ENCODE results near the gene NMD3.
A peak's percentile ranks its signal among the peaks of the same experiment; 100 is the strongest.

Gene NMD3

DNA sequence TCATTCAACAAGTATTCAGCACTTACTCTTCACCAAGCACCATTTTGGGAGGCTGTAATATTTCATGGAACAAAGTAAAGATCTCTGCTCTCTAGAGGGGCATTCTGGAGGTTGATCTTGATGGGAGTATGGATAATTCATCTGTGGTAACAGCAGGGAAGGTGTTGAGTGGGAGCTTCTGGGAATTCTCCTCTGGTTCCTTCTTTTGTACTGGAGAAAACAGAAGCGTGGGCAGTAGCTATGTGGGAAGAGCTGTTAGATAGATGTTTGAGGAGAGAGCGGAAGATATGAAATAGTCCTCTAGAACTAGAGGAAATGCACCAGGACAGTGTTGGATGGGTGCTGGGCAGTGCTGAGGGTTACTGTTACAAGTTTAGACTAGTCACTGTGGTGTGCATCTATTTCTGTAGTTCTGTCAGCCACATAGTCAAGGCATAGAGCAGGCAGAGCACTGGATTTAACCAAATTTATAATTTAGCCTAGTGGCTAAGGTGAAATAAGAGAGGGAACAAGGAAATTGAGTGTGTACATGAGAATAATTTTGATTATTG, 9.6 kb downstream of the NMD3 start:
- DNase-seq, result peak in 2 of 58 donors; percentile 9 to 19

DNA sequence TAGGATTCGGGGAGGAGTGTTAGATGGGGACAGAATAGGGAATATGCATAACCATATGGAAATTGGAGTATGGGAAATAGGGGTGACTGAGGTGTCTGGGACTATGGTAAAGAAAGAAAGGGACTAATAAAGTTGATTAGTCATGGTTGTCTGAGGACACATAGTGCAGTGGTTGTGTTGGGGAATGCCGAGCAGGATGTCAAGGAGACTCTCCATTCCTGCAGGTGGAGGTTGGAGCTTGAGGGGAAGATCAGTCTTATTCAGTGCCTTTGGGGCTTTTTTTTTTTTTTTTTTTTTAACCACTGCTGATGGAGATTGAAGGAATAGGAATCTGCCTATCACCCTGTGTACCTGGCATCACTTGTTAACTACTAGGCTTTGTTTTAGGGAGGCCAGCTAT, 10.8 kb downstream of the NMD3 start:
- DNase-seq, result no peak

DNA sequence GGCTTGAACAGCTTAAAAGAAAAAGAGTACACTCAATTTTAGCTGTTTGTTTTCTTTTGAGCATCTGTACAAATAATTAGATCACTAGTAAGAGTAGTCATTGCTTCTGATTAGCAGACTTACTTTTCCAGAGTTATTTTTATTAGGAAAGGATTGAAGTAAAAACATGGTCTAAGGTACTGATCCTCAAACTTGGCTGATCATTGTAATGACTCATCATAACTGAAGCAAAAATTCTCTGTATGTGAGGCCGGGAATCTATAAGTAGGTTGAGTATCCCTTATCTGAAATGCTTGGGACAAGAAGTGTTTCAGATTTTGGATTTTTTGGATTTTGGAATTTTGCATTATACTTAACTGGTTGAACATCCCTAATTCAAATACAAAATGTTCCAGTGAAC, 12.4 kb downstream of the NMD3 start:
- no peak for DNase-seq

DNA sequence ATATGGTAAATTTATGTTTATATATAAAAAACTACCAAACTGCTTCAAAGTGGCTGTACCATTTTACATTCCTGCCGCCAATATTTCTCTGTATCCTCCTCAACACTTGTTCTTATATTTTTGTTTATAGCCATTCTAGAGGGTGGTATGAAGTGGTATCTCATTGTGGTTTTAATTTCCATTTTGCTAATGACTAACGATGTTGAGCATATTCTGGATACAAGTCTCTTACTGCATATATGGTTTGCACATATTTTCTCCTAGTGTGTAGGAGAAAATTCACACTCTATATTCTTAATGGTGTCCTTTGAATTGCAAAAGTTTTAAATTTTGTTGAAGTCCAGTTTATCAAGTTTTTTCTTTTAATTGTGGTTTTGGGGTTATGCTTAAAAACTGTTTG, 15.1 kb downstream of the NMD3 start:
- DNase-seq, result no peak

DNA sequence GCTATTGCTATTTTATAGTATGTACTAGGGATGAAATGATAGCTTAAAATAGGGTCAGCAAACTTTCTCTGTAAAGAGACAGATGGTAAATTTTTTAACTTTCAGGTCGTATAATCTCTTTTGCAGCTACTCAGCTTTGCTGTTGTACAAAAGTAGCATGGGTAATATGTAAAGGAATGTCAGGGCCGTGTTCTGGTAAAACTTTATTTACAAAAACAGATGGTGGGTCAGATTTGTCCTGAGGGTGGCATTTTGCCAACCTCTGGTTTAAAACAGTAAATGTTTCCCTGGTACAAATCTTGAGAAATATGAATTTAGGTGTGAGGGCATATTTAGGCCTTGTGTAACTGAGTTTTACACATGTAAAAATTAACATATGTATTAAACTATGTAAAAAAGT, 18.6 kb downstream of the NMD3 start:
- DNase-seq, result no peak

DNA sequence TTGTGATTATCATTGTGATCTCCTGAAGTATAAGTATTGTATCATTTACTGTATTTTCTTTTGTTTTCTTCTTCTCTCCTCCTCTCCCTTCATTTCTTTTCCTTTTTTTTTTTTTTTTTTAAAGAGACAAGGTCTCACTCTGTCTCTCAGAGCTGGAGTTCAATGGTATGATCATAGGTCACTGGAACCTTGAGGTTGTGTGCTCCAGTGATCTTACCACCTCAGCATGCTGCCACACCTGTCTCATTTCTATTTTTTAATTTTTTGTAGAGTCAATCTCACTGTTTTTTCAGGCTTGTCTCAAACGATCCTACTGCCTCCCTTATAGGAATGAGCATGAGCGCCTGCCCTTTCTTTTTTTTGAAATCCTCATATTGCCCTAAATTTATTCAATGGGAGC, 23.4 kb downstream of the NMD3 start:
- no peak for DNase-seq

DNA sequence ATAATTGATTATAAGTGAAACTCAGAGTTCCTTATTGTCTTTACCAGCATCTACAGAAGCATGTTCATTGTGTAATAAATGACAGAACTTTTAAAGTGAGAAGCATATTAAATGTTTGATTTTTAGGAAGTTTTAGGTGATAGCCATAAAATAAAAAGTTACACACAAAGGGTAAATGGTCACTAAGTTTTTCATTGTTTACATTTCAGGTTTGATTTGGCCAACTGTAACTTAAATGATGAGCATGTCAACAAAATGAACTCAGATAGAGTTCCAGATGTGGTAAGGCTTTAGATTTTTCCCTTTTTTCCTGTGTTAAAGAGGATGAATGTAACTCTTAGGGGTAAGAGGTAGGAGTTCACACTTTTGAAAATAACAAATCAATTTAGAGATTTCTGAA, 25.9 kb downstream of the NMD3 start:
- DNase-seq, result no peak

DNA sequence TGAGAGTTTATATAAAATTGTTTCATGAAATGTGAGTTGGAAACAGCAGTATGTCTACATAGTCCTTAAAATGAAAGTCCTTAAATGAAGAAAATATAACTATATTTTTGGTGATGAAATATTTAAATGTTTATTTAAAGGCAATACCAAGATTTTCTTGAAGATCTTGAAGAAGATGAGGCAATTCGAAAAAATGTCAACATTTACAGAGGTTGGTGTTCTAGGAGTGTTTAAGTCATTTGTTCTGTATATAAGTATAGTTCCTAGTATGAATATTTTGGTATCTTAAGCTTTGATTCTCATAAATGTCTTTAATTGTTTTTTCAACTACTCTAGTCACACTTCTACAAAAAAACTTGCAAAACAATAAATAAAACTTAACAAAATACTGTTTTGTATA, 29.0 kb downstream of the NMD3 start:
- DNase-seq, result no peak

DNA sequence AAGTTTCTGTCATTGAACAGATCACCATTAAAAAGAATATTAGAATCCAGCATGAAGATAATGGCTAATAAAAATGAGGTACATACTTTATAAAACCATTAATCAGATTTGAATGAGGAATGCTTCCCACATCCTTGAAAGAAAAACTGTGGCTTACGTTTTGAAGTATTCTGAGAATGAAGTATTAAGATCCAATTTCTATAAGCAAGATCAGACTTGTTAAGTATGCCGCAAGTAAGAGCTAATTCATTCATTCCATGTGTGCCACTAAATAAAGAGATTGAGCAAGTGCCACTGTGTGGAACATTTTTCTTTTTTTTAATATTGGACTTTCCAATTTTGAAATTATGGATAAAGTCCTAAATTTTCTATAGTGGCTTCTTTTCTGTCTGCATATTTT, 30.6 kb downstream of the NMD3 start:
- no peak for DNase-seq

DNA sequence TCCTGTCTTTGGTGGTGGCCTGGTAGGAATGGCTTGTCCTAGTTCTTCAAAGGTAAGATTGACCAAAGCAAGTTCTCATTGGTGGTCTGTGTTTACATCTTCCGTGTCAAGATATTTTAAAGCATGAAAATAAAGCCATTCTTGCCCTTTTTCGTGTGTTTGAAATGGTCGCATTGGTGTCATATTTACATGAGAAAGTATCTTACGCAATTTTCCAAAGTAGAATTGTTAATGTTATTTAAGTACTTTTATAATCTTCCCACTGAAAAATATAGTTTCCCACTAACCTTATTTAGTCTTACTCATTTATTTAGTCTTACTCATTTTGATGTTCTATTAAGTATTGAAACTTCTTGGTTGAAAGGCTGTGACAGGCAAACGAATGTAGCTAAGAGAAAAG, 31.0 kb downstream of the NMD3 start:
- no peak for DNase-seq

DNA sequence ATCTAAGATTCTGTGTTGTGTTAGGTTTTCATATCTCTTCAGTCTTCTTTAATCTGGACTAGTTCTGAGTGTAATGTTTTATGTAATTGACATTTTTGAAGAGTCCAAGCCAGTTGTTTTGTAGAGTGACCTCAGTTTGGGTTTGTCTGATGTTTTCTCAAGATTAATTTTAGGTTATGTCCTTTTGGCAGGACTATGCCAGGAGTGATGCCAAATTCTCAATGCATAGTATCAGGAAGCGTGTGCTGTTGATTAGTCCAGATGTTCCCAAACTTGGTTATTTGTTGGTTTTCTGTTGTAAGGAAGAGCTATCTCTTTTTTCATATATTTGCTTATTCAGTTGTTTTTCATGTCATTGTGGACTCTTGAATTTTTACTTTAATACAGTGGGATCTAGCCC, 32.6 kb downstream of the NMD3 start:
- no peak for DNase-seq

DNA sequence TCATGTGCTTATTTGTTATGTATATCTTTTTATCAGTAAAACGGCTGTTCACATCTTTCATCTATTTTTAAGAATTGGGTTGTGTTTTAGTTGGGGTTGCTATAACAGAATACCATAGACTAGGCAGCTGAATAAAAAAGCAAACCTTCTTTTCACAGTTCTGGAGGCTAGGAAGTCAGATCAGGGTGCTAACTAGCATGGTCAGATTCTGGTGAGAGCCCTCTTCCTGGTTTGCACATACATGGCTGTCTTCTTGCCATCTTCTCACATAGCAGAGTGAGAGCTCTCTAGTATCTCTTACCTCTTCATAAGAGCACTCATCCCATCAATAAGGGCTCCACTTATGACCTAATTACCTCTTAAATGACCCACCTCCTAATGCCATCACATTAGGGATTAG, 33.8 kb downstream of the NMD3 start:
- DNase-seq, result no peak

DNA sequence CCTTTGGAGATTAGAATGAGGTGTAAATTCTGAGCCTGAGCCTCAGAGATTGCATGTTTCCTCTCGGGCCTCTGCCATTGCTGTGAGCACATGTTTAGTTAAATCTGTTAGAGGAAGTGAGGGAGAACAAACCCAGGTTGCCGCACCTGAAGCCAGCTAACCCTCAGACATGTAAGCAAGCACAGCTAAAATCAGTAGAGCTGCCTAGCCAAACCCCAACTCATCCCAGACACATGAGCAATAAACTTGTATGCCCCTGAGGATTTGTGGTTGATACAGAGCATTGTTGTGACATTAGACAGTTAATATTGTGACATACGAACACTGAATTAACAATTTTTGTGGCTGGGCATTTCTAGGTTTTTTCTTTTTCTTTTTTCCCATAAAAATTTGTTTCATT, 41.9 kb downstream of the NMD3 start:
- no peak for DNase-seq

DNA sequence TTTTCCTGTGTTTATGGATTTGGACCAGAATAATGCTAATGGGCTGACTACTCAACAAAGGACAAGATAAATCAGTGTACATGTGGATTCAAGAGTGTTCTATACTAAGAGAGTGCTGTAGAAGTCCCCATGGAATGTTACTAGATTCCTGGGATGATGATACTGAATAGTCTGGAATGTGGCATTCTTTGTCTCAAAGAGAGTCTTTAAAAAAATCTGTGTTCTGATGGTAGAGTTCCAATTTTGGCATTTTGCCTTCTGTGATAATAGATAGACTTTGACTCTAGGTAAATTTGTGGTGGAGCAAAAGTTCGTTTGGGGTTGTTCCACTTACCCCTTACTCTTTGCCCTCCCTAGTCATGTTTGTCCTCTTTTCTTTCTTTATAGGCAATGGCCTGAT, 43.7 kb downstream of the NMD3 start:
- no peak for DNase-seq

DNA sequence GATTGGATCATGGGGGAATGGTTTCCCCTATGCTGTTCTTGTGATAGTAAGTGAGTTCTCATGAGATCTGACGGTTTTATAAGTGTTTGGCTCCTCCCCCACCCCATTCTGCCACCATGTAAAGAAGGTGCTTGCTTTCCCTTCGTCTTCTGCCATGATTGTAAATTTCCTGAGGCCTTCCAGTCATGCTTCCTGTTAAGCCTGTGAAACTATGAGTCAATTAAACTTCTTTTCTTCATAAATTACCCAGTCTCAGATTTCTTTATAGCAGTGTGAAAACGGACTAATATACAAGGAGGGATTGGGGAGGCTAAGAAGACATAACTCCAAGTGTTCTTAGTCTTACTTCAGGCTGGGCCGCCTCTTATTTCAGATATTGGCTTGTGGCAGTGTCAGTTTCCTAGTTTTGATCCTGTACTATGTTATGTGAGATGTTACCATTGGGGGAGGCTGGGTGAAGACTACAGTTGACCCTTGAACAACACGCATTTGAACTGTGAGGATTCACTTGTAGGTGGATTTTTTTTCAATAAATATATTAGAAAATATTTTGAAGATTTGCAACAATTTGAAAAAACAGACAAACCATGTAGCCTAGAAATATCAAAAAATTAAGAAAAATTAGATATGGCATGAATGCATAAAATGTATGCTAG, 44.9 kb downstream of the NMD3 start:
- no peak for DNase-seq

DNA sequence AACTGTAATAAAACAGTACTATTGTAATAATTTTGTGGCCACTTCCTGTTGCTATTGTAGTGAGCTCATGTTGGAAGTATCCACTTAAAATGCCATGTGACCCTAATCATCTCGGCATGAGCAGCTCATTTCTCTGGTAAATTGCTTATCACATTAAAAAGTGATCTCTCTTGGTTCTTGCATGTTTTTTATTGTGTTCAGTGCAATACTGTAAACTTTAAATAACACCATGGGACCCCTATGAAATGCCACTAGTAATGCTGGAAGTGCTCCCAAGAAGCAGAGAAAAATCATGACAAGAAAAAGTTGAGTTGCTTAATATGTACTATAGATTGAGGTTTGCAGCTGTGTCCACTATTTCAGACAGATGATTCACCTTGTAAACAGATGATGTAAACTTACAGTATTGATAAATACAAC, 45.6 kb downstream of the NMD3 start:
- no peak for DNase-seq

DNA sequence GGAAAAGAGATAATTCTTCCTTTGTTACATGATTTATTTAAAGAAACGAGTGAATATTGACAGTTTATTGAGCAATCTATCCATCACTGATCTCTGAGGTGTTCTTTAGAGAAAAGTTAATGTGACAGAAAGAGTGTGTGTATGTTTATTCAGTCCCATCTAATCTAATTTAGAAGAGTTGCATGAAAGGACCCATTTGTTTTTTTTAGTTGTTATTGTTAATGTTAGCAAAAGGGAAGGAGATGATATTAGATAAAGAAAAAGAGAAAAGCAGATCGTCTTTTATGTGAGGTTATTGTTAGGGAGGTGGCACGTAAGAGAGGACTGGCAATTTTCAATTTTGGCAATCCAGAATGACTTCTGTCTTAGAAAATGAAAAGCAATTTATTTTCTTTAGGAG, 46.5 kb downstream of the NMD3 start:
- DNase-seq, result no peak

DNA sequence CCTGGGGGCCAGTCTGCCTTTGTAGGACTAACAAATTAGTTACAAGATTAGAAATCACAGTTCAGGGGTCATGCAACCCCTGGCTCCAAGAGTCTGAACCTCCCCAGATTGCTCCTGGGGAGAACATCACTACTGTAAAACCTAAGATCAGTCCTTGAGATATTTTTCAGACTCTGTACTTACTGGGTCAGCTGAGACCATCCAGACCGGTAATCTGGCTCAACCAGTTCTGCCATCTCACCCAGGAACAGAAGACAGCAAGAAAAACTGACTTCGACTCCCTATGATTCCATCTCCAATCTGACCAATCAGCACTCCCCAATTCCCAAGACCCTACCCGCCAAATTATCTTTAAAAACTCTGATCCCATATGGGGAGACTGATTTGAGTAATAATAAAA, 47.5 kb downstream of the NMD3 start:
- DNase-seq, result no peak

DNA sequence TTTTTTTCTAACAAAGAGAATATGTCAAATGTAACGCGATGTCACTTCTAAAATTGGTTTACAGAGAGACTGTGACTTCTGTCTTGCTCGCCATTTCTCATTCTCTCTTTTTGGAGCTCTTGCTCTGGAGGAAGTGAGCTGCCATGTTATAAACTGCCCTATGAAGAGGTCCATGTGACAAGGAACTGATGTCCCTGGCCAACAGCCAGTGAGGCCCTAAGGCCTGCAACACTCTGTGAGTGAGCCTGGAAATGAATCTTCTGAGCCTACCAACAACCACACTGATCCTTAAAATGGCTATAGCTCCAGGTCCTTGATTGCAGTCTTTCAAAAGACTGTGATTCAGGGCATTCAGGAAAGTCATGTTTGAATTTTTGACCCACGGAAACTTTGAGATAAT, 49.9 kb downstream of the NMD3 start:
- no peak for DNase-seq

DNA sequence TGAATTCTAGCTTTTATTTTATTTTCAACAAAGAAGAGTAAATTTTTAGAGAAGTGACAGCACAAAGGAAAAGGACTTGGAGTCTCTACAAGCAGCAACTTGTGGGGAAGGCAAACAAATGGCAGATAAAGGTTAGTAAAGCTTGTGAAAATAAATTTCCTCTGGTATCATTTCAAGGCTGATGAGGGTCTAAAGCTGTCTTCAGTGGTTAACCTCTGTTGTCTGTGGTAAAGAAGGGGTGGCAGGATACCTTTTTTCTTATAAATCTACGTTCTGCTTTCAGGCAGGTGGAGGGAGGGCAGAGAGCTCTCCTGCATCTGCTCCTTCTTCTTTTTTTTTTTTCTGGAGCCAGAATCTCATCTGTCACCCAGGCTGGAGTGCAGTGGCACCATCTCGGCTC, 50.5 kb downstream of the NMD3 start:
- no peak for DNase-seq

DNA sequence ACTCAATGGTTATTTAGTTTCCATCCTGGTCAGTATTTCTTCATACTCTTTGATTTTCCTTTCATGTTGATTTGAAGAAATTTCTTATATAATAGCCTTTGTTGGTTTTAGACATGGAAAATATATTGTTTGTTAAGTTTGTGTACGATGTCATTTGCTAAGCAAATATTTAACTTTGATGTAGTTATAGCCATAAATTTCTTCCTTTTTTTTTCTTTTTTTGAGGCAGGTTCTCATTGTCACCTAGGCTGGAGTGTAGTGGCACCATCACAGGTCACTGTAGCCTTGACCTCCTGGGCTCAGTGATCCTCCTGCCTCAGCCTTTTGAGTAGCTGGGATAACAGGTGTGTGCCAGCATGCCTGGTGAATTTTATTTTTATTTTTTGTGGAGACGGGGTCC, 51.4 kb downstream of the NMD3 start:
- no peak for DNase-seq

DNA sequence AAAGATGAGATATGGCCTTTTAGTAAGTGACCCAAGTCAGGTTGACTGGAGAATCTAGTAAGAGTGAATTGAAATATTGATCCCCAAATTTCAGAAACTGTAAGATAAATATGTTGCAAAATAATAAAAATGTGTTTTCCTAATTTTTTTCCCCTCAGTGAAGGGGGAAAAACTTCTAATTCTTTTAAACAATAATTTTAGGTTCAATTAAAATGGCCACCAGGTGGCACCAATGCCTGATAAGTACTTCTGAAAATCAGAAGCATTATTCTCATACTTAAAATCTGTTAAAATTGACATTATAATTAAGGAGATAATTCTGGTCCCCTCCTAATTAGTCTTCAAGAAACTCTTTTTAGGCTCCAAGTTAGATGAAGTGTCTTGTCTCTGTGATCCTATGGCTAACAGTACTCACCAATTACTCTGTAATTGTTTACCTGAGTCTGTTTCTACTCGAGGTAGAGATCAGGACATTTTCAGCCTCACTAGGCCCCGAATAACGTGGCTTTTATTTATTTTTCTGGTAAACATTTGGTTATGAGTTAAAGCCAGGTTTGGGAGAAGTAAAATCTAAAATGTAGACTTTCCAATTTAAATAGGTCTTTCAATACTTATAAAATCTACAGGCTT, 52.6 kb downstream of the NMD3 start:
- DNase-seq, result peak in 5 of 58 donors; percentile 3 to 8 (median 7)

DNA sequence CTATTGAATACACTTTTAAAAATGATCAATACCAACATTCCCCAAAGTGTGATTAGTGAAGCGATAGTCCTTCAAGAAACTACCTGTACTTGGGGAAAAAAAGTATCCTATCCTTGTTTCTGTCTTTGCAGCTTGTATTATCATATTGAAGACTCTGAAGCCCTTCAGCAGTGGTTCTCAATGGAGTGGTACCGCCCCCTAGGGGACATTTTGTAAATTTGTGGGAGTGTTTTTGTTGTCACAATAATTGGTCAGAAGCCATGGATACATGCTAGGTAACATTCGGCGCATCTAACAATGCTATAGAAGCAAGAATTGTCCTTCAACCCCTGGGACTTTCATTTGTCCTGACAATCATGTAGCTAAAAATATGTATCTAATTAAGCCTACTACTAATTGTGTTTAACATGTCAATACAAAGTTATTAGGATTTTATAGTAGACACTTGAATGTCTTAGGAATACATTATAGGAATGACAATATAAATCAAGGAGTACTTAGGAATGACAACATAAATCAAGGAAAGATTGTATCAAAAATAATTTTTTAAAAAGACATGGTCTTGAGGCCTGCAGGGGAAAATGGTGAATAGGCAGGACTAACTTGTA, 53.7 kb downstream of the NMD3 start:
- DNase-seq, result peak in 3 of 58 donors; percentile 0 to 8 (median 1)

Measured in anterior cingulate cortex (tissue), 58 donors.